GM06990 (cell line): Measurements from ENCODE around the gene EXOC2.

ENCODE experiments used
- DNase-seq: peaks from one replicate; pipeline ENCODE4 v3.0.0-alpha.2; 2011; ENCODE audit not compliant: insufficient read length; ENCODE audit errors: extremely low read depth
- H3K27me3 ChIP-seq: replicated peaks from 2 replicates; pipeline ENCODE4 v1.6.0; 2011; ENCODE audit warnings: low read length; ENCODE audit not compliant: control insufficient read depth, insufficient read depth
- H3K36me3 ChIP-seq: 2 replicates; pipeline ENCODE4 v1.5.1; 2011; ENCODE audit warnings: low read length; ENCODE audit not compliant: control insufficient read depth, insufficient read depth
- H3K4me3 ChIP-seq: replicated peaks from 2 replicates; pipeline ENCODE4 v1.5.1; 2011; ENCODE audit warnings: low read depth, mild to moderate bottlenecking, control low read depth, low read length
- CTCF ChIP-seq: IDR thresholded peaks from 2 replicates; pipeline ENCODE4 v1.5.1; 2011; ENCODE audit warnings: low read length, control low read depth, mild to moderate bottlenecking, inconsistent platforms; ENCODE audit not compliant: insufficient read depth, poor library complexity, severe bottlenecking

The EXOC2 gene

GRCh38 chr6:718345-718744, 25.4 kb upstream of the EXOC2 start:
- Histone ChIP-seq H3K27me3 (no peaks in the 10 kb centered on the region), H3K4me3 (no peak overlapping the region), H3K36me3 (no peaks in the 10 kb centered on the region)
- no peak for TF ChIP-seq CTCF
- DNase-seq, result no peak

GRCh38 chr6:717135-717534, 24.2 kb upstream of the EXOC2 start:
- no peaks in the 10 kb centered on the region for H3K36me3 ChIP-seq
- DNase-seq, result no peak
- H3K27me3 ChIP-seq, result no peaks in the 10 kb centered on the region
- no peak for TF ChIP-seq CTCF
- no peak overlapping the region for H3K4me3 ChIP-seq

GRCh38 chr6:715709-716491, 23.0 kb upstream of the EXOC2 start:
- no peaks in the 10 kb centered on the region for H3K27me3 ChIP-seq
- H3K4me3 ChIP-seq, result no peak overlapping the region
- H3K36me3 ChIP-seq, result no peaks in the 10 kb centered on the region
- DNase-seq, result no peak
- TF ChIP-seq CTCF, result no peak

- Histone ChIP-seq H3K36me3 (no peaks in the 10 kb centered on the region), H3K4me3 (no peak overlapping the region), H3K27me3 (no peaks in the 10 kb centered on the region)
- DNase-seq, result no peak
- TF ChIP-seq CTCF, result no peak
These were observed 21.2 kb upstream of the EXOC2 start for GRCh38 chr6:714100-714499.

GRCh38 chr6:713351-713750, 20.4 kb upstream of the EXOC2 start:
- TF ChIP-seq CTCF, result no peak
- Histone ChIP-seq H3K27me3 (no peaks in the 10 kb centered on the region), H3K4me3 (no peak overlapping the region), H3K36me3 (no peaks in the 10 kb centered on the region)
- no peak for DNase-seq

GRCh38 chr6:712805-713204, 19.9 kb upstream of the EXOC2 start:
- no peaks in the 10 kb centered on the region for H3K27me3 ChIP-seq
- no peak overlapping the region for H3K4me3 ChIP-seq
- H3K36me3 ChIP-seq, result no peaks in the 10 kb centered on the region
- no peak for DNase-seq
- TF ChIP-seq CTCF, result no peak
